Endothelial cell of umbilical vein (primary cell): ENCODE measurements around the gene TMEM59. TPM values are rescaled to one million over a fixed set of nuclear protein-coding genes. Genes with fewer than 3 reads are reported as not detected.
A peak's percentile ranks its signal among the peaks of the same experiment; 100 is the strongest.

Source experiments
- BruUV-seq: library from RNA; stranded (reverse); fragments of 400-500 nt; replicated peaks from 2 replicates; lab custom pipeline; 2021; lab: Mats Ljungman, UMichigan
- CTCF ChIA-PET: fragments of 300-600, 350-600 bp; sonication (Branson Sonifier 250); formaldehyde crosslinking; loops from one replicate; lab custom pipeline; 2021; ENCODE audit warnings: antibody characterized with exemption, inconsistent platforms; lab: Charles Lee
- POLR2A ChIA-PET: fragments of 300-600, 350-600 bp; sonication (Branson Sonifier 250); formaldehyde crosslinking; loops from one replicate; lab custom pipeline; 2021; ENCODE audit warnings: antibody characterized with exemption, inconsistent platforms; lab: Charles Lee
- DNase-seq: peaks from one replicate; pipeline ENCODE4 v3.0.0-alpha.2; 2011; ENCODE audit warnings: low read depth, low spot score
- FAIRE-seq: peaks from 2 replicates; lab custom pipeline; 2011; peaks lifted over from hg19 to GRCh38; lab: Jason Lieb, UNC
- H2AFZ ChIP-seq: 2 replicates; pipeline ENCODE4 v1.6.0; 2012; ENCODE audit warnings: low read depth, low read length, control low read depth, inconsistent platforms
- H3K27ac ChIP-seq: 2 replicates; pipeline ENCODE4 v1.5.1; 2011; ENCODE audit warnings: low read depth, mild to moderate bottlenecking, control low read depth, low read length, moderate library complexity; ENCODE audit not compliant: insufficient read depth
- H3K27me3 ChIP-seq, 2 experiments: 2 replicates each; pipeline versions ENCODE4 v1.6.0 to v1.6.1; 2011; ENCODE audit warnings: low read length in 2 of 2, mixed read lengths in 1 of 2; ENCODE audit not compliant: control insufficient read depth in 2 of 2, insufficient read depth in 2 of 2
- H3K36me3 ChIP-seq, 2 experiments: 2 replicates in 1 of 2; 3 replicates in 1 of 2; pipeline ENCODE4 v1.5.1; 2011; ENCODE audit warnings: low read length in 2 of 2, mild to moderate bottlenecking in 1 of 2, moderate library complexity in 1 of 2; ENCODE audit not compliant: control insufficient read depth in 2 of 2, insufficient read depth in 2 of 2; ENCODE audit errors: extremely low read depth in 1 of 2
- H3K4me1 ChIP-seq: 3 replicates; pipeline ENCODE4 v1.5.1; 2011; ENCODE audit warnings: mild to moderate bottlenecking, low read length; ENCODE audit not compliant: control insufficient read depth, insufficient read depth; ENCODE audit errors: extremely low read depth
- H3K4me2 ChIP-seq: 2 replicates; pipeline ENCODE4 v1.6.1; 2011; ENCODE audit warnings: low read length, control low read depth, mixed read lengths; ENCODE audit not compliant: insufficient read depth
- H3K4me3 ChIP-seq, 3 experiments: fragments of 200-600 bp in 1 of 3; sonication (generic), shearing (Covaris generic) in 1 of 3; replicated peaks in 1 of 3; 2 replicates each; pipeline ENCODE4 v1.5.1; 2011 to 2016; ENCODE audit warnings: control low read depth in 3 of 3, low read length in 3 of 3, mild to moderate bottlenecking in 2 of 3, inconsistent platforms in 1 of 3, low read depth in 1 of 3, moderate library complexity in 1 of 3; ENCODE audit not compliant: insufficient read depth in 1 of 3
- H3K79me2 ChIP-seq: 2 replicates; pipeline ENCODE4 v1.6.0; 2012; ENCODE audit warnings: low read length, inconsistent platforms; ENCODE audit not compliant: control insufficient read depth, insufficient read depth
- H3K9ac ChIP-seq: replicated peaks from 2 replicates; pipeline ENCODE3; 2011; ENCODE audit warnings: low read length, control low read depth; ENCODE audit not compliant: insufficient read depth; ENCODE audit errors: extremely low read depth
- H3K9me1 ChIP-seq: replicated peaks from 3 replicates; pipeline ENCODE4 v1.6.0; 2011; ENCODE audit warnings: mild to moderate bottlenecking, low read length; ENCODE audit not compliant: control insufficient read depth, insufficient read depth; ENCODE audit errors: extremely low read depth
- H3K9me3 ChIP-seq: replicated peaks from 2 replicates; pipeline ENCODE4 v1.5.1; 2012; ENCODE audit warnings: low read length, inconsistent platforms; ENCODE audit not compliant: control insufficient read depth, insufficient read depth
- H4K20me1 ChIP-seq: replicated peaks from 2 replicates; pipeline ENCODE3; 2011; ENCODE audit warnings: mild to moderate bottlenecking, low read length; ENCODE audit not compliant: control insufficient read depth, insufficient read depth; ENCODE audit errors: extremely low read depth
- EZH2 ChIP-seq: IDR thresholded peaks from 2 replicates; pipeline ENCODE4 v1.6.1; 2012; ENCODE audit warnings: borderline replicate concordance, low read depth, mild to moderate bottlenecking, moderate library complexity, low read length, inconsistent platforms; ENCODE audit not compliant: severe bottlenecking
- FOS ChIP-seq: IDR thresholded peaks from 2 replicates; pipeline ENCODE4 v1.6.1; 2011; ENCODE audit warnings: mild to moderate bottlenecking, low read length, moderate library complexity, borderline replicate concordance; ENCODE audit not compliant: insufficient read depth
- JUN ChIP-seq: IDR thresholded peaks from 2 replicates; pipeline ENCODE4 v1.6.1; 2011; ENCODE audit warnings: borderline replicate concordance, low read depth; ENCODE audit not compliant: insufficient read length, insufficient read depth
- MYC ChIP-seq: IDR thresholded peaks from one replicate; pipeline ENCODE4 v1.6.1; 2011; ENCODE audit warnings: mild to moderate bottlenecking, low read depth, low read length
- POLR2A ChIP-seq: IDR thresholded peaks from 2 replicates; pipeline ENCODE4 v1.6.1; 2012; ENCODE audit warnings: low read depth, mild to moderate bottlenecking, control low read depth, low read length
- dilution Hi-C: fragments of 300-500 bp; cut with MboI; formaldehyde crosslinking; loops from one replicate; pipeline ENCODE4 v1.15.0; 2019; ENCODE audit warnings: low sequenced_read_pairs; ENCODE audit not compliant: extremely low pct_ligation_motif_present
- intact Hi-C: fragments of 100-400 bp; cut with micrococcal nuclease; formaldehyde crosslinking; loops from one replicate; pipeline ENCODE4 v1.10.0; 2022
- polyA plus RNA-seq, 4 experiments: library from polyadenylated mRNA; depleted of rRNA in 3 of 4; stranded (reverse) in 3 of 4; unstranded in 1 of 4; fragments of >200 nt; gene quantifications; 2 replicates each; pipeline versions ENCODE4 v1.2.1 to v1.2.3, GENCODE V29; 2011 to 2012; ENCODE audit warnings: missing spikeins in 1 of 4
- total RNA-seq: library from RNA; stranded (reverse); gene quantifications from 2 replicates; pipeline ENCODE4 v1.2.3, GENCODE V29; 2021
- TF ChIP-seq, protein P1 (sequence below): IDR thresholded peaks from 2 replicates; pipeline ENCODE4 v1.6.1; 2011; ENCODE audit not compliant: insufficient read depth, insufficient read length
- TF ChIP-seq, protein P2 (sequence below), 2 donors: IDR thresholded peaks; 1 replicate in 1 of 2; 2 replicates in 1 of 2; pipeline ENCODE4 v1.5.1; 2011; ENCODE audit warnings: low read length in 2 of 2, mild to moderate bottlenecking in 2 of 2, moderate library complexity in 2 of 2, control low read depth in 1 of 2, inconsistent platforms in 1 of 2, low read depth in 1 of 2; ENCODE audit not compliant: insufficient read depth in 1 of 2; ENCODE audit errors: extremely low read depth in 1 of 2

The TMEM59 gene
- total and polyA plus RNA-seq, 2 donors (not counting 3 experiments of a cell fraction or from before 2014, with no cell fraction given), result 196 to 281 TPM

DNA sequence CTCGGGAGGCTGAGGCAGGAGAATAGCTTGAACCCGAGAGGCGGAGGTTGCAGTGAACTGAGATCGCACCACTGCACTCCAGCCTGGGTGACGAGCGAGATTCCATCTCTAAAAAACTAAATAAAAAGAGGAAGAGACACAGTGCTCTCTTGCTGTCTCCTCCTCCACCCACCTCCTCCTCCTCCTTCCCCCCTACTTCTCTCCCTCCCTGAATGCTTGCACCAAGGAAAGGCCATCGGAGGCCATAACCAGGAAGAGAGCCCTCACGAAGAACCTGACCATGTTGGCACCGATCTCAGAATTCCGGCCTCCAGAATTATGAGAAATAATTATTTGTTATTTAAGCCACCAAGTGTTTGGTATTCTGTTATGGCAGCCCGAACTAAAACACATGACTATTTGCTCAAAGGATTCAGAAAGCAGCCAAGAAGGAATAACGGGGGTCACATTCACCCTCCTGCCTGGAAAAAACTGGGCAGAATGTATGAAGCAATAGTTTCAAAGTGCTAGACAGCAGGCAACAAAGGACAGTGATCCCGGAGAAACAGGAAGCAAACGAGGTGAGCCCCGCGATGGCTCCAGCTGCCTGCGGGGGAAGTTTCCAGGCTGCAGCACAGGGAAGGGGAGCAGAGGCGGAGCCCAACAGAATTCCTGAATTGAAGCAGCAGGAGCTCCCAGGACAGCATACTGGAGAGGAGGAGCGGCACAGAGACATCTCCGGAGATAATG is 70.8 kb downstream of the TMEM59 start:
- no peak overlapping the region for H3K27ac ChIP-seq
- intact Hi-C loops (no loop called here), dilution Hi-C loops (no loop called here)
- no peaks in the 10 kb centered on the region for H3K9me3 ChIP-seq
- H3K79me2 ChIP-seq, result no peaks in the 10 kb centered on the region
- peak overlapping the region; percentile 28 for H3K9ac ChIP-seq
- peak overlapping the region in 2 of 3 experiments; percentile 5 to 22 for H3K4me3 ChIP-seq
- no peak for TF ChIP-seq JUN
- TF ChIP-seq, protein P1, sequence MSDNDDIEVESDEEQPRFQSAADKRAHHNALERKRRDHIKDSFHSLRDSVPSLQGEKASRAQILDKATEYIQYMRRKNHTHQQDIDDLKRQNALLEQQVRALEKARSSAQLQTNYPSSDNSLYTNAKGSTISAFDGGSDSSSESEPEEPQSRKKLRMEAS, result no peak
- no peak for TF ChIP-seq FOS
- no peak for TF ChIP-seq EZH2
- H3K4me1 ChIP-seq, result peaks cover 5% of the 10 kb centered on the region
- no peaks in the 10 kb centered on the region for H3K36me3 ChIP-seq
- no TSS peak for BruUV-seq
- ChIA-PET CTCF (interaction anchor here (1.4 kb wide), 1 partner anchor 10 kb away, joined by 5 read pairs; no protein-coding TSS in a partner anchor), POLR2A (no interaction called here)
- H4K20me1 ChIP-seq, result no peaks in the 10 kb centered on the region
- no peaks in the 10 kb centered on the region for H3K27me3 ChIP-seq
- peak overlapping the region; percentile 61 for H2AFZ ChIP-seq
- FAIRE-seq (no peak), DNase-seq (peak; percentile 32)
- peak overlapping the region; percentile 78 for H3K4me2 ChIP-seq
- no peaks in the 10 kb centered on the region for H3K9me1 ChIP-seq

DNA sequence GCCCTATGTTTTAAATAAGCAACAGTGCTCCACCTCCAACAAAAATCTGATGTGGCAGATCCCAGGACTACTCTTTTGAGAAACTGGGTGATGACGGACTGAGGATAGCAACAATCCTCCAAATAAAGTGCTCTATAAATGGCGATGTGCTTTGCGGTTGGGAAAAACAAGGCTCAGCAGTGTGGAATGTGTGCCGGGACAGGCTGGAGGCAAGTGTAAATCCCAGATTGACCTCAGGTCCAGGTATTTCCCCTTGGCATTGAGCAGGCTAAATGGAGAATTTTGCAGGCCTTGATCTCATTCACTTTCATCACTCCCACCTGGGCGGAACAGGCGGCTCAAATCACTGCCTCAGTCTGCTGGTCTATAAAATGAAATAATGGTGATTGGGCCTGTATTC is 71.8 kb downstream of the TMEM59 start:
- TF ChIP-seq MYC (no peak), POLR2A (no peak)
- TF ChIP-seq, protein P2, sequence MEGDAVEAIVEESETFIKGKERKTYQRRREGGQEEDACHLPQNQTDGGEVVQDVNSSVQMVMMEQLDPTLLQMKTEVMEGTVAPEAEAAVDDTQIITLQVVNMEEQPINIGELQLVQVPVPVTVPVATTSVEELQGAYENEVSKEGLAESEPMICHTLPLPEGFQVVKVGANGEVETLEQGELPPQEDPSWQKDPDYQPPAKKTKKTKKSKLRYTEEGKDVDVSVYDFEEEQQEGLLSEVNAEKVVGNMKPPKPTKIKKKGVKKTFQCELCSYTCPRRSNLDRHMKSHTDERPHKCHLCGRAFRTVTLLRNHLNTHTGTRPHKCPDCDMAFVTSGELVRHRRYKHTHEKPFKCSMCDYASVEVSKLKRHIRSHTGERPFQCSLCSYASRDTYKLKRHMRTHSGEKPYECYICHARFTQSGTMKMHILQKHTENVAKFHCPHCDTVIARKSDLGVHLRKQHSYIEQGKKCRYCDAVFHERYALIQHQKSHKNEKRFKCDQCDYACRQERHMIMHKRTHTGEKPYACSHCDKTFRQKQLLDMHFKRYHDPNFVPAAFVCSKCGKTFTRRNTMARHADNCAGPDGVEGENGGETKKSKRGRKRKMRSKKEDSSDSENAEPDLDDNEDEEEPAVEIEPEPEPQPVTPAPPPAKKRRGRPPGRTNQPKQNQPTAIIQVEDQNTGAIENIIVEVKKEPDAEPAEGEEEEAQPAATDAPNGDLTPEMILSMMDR (IDR thresholded peaks at IDR 0.05; ENCODE audit: extremely low read depth in 1 of 2, insufficient read depth in 1 of 2, low read depth in 1 of 2, low read length in 2 of 2), result no peak
- H3K4me2 ChIP-seq, result no peak overlapping the region
- H3K9me1 ChIP-seq, result no peaks in the 10 kb centered on the region
- ChIA-PET POLR2A (no interaction called here), CTCF (no interaction called here)
- intact Hi-C loops, result no loop called here
- no peak overlapping the region for H3K4me3 ChIP-seq
- BruUV-seq, result no TSS peak
- no peak overlapping the region for H3K27ac ChIP-seq
- FAIRE-seq (no peak), DNase-seq (no peak)
- dilution Hi-C loops, result no loop called here
- no peaks in the 10 kb centered on the region for H4K20me1 ChIP-seq
- H3K9me3 ChIP-seq, result no peaks in the 10 kb centered on the region
- no peaks in the 10 kb centered on the region for H3K36me3 ChIP-seq
- H3K9ac ChIP-seq, result no peak overlapping the region
- peaks cover 5% of the 10 kb centered on the region for H3K4me1 ChIP-seq
- H2AFZ ChIP-seq, result no peak overlapping the region
- H3K27me3 ChIP-seq, result no peaks in the 10 kb centered on the region
- H3K79me2 ChIP-seq, result no peaks in the 10 kb centered on the region
